Colon (tissue), 2 donors: ENCODE data around the gene VSX1.

Experiments
- FAIRE-seq: peaks from 2 replicates; lab custom pipeline; 2012; peaks lifted over from hg19 to GRCh38; lab: Jason Lieb, UNC
- donor health status: control.
- donor health status: control.

VSX1 gene

GRCh38 chr20:25040438-25040831 lies 41.5 kb downstream of the VSX1 start:
- no peak for FAIRE-seq

GRCh38 chr20:25039697-25040437 lies 42.1 kb downstream of the VSX1 start:
- no peak for FAIRE-seq

- FAIRE-seq = no peak
Observed at GRCh38 chr20:25038591-25039015, 43.3 kb downstream of the VSX1 start.

GRCh38 chr20:25038103-25038410 lies 43.9 kb downstream of the VSX1 start:
- no peak for FAIRE-seq

DNA sequence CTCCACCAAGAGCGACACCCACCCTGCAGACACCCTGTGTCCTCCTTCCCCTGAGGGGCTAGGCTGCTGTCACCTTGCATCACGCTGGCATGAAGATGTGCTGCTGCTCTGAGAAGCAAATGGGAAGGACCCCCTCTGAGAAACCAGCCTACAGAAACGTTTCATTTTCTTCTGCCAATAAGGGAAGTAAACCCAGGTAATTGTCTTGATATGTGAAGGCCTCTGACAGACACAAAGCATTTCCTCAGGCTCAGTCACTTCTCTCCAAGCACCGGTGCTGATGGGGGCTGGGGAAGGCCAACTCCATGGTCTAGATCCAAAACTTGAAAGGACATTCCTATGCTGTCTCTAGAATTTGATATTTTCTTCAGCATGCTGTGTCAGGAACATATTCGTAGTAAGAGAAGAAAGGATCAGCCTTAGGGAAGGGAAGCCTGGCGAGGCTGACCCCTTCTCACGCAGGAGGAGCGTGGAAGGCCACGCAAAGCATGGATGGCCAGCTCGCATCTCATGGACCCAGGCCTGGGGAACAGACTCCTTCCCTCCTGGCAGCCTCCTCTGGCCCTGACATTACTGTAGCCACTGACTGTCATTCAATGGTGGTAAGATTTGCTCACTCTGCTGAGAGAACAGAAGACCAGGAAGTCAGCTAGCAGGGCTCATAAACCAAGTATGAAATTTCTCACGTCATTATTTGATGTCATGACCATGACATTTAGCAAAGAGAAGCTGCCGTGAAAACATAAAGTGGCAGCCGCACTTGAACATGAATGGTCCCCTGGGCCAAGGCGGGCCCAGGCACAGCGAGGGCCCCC lies 44.4 kb downstream of the VSX1 start:
- FAIRE-seq = no peak

DNA sequence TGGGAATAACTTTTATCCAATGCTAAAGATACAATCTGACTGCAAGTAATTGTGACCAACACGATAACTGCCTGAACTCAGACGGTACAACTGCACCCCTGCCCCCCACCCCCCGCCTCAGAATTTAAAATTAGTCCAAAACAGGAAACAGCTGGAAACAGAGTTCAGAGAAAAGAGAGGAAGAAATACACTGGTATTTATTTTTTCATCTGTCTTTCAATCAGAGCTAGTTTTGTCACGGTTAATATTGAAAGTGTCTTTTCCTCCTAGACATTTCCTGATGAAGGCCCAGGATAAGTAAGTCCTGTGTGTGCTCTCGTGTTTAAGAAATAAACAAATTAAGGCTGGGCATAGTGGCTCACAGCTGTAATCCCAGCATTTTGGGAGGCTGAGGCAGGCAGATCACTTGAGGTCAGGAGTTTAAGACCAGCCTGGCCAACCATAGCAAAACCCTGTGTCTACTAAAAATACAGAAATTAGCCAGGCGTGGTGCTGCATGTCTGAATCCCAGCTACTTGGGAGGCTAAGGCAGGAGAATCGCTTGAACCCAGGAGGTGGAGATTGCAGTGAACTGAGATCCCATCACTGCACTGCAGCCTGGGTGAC lies 45.5 kb downstream of the VSX1 start:
- FAIRE-seq = no peak

DNA sequence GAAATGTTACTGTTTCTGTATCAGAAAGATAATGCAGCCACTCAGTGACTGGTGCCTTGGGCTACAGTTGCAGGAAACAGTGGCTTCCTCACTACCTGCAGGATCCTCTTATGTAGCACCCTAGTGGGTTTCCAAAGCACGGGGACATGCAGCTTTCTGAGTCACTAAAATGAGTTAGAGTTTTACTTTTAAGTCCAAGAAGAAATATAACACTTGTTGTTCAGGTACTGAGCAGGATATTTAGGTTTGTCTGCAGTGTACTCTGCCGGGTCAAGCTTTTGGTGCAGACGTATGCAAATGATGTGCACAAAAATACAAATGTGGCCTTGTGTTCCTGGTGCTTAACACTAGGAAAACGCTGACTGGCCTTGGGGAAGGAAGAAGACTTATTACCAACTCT lies 46.0 kb downstream of the VSX1 start:
- no peak for FAIRE-seq

- no peak for FAIRE-seq
Observed at GRCh38 chr20:25033924-25034300, 48.0 kb downstream of the VSX1 start.

DNA sequence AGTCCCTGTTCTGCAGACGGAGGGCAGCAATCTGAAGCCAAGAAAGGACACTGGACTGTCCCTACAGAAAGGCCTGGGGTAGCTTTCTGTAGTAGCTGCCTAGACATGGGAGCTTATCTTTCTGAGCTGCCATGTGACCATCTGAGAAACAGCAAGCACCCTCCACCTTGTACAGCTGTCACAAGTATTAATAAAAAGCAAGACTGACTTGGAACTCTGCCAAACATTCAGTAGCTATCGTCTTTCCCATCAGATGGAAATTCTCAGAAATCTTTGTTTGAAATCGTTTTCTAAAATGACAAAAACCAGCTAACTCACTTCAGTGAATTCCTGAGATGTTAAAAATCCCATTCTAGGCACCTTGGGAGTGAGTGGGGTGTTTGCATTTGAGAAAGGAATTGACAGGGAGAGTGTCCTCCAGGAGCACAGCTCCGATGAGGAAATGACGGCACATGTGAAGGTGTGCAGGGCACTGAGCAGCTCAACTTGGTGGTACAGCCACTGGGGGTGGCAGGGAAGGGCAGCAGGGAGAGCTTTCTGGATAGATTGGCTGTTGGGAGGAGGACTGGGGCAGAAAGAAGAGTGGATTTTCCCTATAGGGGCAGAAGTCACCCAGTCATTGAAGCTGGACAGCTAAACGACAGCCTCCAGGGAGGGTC lies 48.5 kb downstream of the VSX1 start:
- FAIRE-seq = no peak

DNA sequence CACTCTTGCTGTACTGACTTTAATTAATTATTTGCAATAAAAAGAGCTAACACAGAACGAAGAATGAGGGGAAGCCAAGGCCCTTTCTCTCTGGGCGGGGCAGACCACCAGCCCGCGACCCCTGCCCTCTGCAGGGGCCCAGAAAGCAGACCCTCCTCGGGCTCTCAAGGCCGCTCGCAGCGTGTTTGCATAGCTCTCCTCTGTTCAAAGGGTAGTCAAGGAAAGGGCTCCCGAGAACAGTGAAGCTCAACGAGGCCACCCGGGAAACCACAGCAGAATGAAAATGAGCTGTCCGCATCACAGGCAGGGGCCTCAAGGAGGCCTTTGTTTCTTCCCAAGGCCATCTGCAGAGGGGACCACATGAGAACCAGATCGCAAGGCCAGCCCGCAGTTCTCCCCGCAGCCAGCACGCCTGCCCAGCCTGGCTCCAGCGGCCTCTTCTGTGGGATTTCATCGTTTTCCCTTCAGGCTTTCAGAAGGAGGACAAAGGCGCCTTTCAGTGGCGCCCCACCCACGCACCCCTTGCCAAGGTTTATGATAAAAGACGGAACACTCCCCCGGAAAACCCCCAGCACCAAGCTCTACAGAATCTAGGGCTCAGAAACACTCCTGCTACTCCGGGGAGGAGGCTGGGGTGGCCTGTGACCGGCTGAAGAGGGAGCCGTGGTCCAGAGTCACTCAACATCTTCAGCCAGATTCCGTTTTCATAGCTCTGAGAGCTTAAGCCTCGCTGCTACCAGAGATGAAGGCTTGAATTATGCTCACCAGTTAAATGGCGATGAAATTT lies 49.3 kb downstream of the VSX1 start:
- no peak for FAIRE-seq

DNA sequence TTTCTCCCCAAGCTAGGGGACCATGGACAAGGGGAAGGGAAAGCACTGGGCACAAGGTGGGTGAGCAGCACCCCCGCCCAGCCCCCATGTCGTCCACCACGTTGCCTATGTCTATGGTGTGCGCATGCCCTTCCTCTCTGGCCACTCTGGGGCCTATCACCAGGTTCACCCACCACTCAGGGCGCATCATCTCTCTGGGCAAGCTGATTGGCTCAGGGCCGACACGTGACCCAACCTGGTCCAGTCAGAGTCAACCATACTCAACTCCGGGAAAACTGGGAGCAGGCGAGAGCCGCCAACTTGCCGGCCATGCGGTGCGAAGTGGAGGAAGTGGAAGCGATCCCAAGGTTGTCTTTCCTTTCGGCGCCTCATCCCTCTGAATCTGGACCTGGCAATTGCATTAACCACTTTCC lies 49.9 kb downstream of the VSX1 start:
- no peak for FAIRE-seq

DNA sequence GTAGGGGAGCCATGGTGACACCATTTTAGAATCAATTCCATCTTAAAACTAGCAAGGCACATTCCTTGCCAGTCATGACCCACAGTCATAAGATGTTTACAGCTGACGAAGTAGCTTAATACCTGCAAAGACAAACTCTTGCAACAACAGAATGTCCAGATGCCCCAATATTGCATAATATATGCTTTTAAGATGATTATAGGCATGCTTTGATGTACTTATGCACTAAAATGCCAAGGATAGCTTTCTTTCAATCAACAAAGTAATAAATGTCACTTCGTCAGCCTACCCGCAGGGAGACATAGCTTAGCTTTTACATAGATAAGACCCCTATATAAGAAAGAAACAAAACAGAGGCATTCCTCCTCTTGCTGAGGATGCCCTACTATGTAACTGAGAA lies 50.7 kb downstream of the VSX1 start:
- FAIRE-seq = no peak

DNA sequence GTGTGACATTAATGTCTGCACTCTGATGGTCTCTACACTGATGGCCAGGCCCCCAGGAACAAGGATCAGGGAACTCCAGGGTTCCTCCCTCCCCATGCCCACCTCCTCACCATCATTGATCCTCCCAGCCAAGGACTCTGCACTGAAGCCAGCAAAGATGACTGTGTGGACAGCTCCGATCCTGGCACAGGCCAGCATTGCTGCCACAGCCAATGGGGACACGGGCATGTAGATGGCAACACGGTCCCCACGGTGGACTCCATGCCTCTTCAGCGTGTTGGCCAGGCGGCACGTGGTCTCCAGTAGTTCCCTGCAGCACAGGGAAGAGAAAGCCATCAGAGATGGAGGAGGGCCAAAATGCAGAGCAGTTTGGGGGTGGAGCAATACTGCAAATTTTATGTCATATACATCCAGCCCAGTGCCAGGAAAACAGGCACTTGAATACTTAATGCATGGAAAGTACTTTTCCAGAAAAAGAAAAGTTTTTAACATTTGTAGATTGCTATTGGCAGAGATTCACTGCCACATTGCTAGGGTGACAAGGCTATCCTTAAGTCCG lies 51.2 kb downstream of the VSX1 start:
- no peak for FAIRE-seq

- no peak for FAIRE-seq
Observed at GRCh38 chr20:25030007-25030648, 51.8 kb downstream of the VSX1 start.

DNA sequence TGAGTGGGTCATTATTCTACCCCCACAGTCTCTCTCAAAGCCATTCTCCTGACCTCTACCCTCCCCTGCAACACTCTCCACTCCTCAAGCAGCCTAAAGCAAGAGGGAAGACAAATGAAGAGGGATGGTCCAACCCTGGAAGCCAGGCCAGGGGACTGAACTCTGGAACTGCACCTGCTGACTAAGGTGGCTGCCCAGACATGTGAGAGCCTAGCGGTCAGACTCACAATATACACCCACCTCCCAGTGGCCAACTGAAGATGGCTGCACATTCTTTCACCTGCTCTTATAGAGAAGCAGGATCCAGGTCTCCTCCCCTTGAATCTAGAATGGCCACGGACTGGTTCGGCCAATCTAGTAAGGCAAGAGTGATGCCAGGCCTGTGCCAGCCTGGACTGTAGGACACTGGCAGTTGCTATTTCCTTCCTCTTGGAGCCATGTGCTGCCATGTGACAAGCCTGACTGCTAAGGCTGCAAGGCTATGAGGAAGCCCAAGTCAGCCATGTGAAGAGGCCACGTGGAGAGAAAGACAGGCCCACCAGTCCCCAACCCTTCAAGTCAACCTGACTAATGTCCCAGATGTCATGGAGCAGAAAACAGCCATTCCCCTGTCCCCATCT lies 55.8 kb downstream of the VSX1 start:
- FAIRE-seq = no peak
